ENCODE measurements around the gene ERICH2. TPM values are rescaled to one million over a fixed set of nuclear protein-coding genes. Genes with fewer than 3 reads are reported as not detected.

Gene ERICH2
- polyA plus RNA-seq, 1 of the 3 experiments (the other 2 are of a cell fraction): not detected

GRCh38 chr2:170774074-170774473 is 3.9 kb downstream of the ERICH2 start:
- no peaks in the 10 kb centered on the region for H3K36me3 ChIP-seq (replicated peaks in 1 of 2; ENCODE audit: control insufficient read depth in 1 of 2, insufficient read depth in 2 of 2, low read length in 1 of 2)
- CTCF ChIA-PET: interaction anchor here (1.3 kb wide), 1 partner anchor 538 kb away, joined by 8 read pairs; no protein-coding TSS in a partner anchor

More at GRCh38 chr2:170774074-170774473, 3.9 kb downstream of the ERICH2 start:
- Histone ChIP-seq H3K4me2 (no peak overlapping the region), H3K4me3 (ENCODE audit: low read depth in 2 of 2, low read length in 1 of 2) (no peak overlapping the region), H3K27ac (ENCODE audit: low read depth in 2 of 2, low read length in 1 of 2) (no peak overlapping the region), H3K27me3 (ENCODE audit: insufficient read depth) (peaks cover 28% of the 10 kb centered on the region), H4K20me1 (ENCODE audit: insufficient read depth) (no peaks in the 10 kb centered on the region), H3F3A (replicated peaks; ENCODE audit: insufficient read depth) (peaks cover 10% of the 10 kb centered on the region), H3K4me1 (ENCODE audit: control insufficient read depth in 1 of 2, insufficient read depth in 2 of 2, low read depth in 1 of 2, low read length in 1 of 2) (peaks cover 0 to 11% of the 10 kb centered on the region in 2 experiments; a peak in 1 of 4 replicates), H3K9ac (no peak overlapping the region), H2AFZ (ENCODE audit: low read depth) (no peak overlapping the region), H3K9me3 (no peaks in the 10 kb centered on the region), H3K9me2 (no peaks in the 10 kb centered on the region), H3K79me2 (ENCODE audit: insufficient read depth) (no peaks in the 10 kb centered on the region)
- DNase-seq: no peak
- TF ChIP-seq RCOR1 (IDR thresholded peaks at IDR 0.05; ENCODE audit: low read length) (no peak), RAD21 (IDR thresholded peaks at IDR 0.05; ENCODE audit: low read length) (no peak), RFX5 (IDR thresholded peaks at IDR 0.05; ENCODE audit: low read length) (no peak), GATA2 (CRISPR knock-in tag; IDR thresholded peaks at IDR 0.05) (no peak), POLR2AphosphoS5 (IDR thresholded peaks at IDR 0.05; ENCODE audit: low read depth, low read length) (no peak), SMC3 (IDR thresholded peaks at IDR 0.05; ENCODE audit: low read depth, low read length) (no peak), FOXM1 (IDR thresholded peaks at IDR 0.05; ENCODE audit: low read depth) (no peak), SIN3A (IDR thresholded peaks at IDR 0.05; ENCODE audit: borderline replicate concordance, low read depth, low read length) (no peak), YY1 (IDR thresholded peaks at IDR 0.05; ENCODE audit: low read depth) (no peak), JUND (IDR thresholded peaks at IDR 0.05) (no peak), GABPA (IDR thresholded peaks at IDR 0.05; ENCODE audit: low read depth) (no peak), MEF2A (IDR thresholded peaks at IDR 0.05; ENCODE audit: borderline replicate concordance, low read depth) (no peak), IRF3 (IDR thresholded peaks at IDR 0.05; ENCODE audit: low read depth, low read length) (no peak), ZBTB33 (IDR thresholded peaks at IDR 0.05; ENCODE audit: borderline replicate concordance, low read depth) (no peak), TEAD4 (IDR thresholded peaks at IDR 0.05; ENCODE audit: borderline replicate concordance, insufficient read depth) (no peak)
- TF ChIP-seq, protein P1, sequence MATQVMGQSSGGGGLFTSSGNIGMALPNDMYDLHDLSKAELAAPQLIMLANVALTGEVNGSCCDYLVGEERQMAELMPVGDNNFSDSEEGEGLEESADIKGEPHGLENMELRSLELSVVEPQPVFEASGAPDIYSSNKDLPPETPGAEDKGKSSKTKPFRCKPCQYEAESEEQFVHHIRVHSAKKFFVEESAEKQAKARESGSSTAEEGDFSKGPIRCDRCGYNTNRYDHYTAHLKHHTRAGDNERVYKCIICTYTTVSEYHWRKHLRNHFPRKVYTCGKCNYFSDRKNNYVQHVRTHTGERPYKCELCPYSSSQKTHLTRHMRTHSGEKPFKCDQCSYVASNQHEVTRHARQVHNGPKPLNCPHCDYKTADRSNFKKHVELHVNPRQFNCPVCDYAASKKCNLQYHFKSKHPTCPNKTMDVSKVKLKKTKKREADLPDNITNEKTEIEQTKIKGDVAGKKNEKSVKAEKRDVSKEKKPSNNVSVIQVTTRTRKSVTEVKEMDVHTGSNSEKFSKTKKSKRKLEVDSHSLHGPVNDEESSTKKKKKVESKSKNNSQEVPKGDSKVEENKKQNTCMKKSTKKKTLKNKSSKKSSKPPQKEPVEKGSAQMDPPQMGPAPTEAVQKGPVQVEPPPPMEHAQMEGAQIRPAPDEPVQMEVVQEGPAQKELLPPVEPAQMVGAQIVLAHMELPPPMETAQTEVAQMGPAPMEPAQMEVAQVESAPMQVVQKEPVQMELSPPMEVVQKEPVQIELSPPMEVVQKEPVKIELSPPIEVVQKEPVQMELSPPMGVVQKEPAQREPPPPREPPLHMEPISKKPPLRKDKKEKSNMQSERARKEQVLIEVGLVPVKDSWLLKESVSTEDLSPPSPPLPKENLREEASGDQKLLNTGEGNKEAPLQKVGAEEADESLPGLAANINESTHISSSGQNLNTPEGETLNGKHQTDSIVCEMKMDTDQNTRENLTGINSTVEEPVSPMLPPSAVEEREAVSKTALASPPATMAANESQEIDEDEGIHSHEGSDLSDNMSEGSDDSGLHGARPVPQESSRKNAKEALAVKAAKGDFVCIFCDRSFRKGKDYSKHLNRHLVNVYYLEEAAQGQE (IDR thresholded peaks at IDR 0.05; ENCODE audit: low read depth, low read length): no peak
- POLR2A ChIA-PET: no interaction called here

Measured in SK-N-SH (cell line).